ENCODE results near the gene ANXA1.

- TF ChIP-seq CTCF (IDR thresholded peaks at IDR 0.05; ENCODE audit: low read depth, low read length), result no peak
- TF ChIP-seq MAX (IDR thresholded peaks at IDR 0.05; ENCODE audit: low read depth, low read length), result no peak
- no peak for TF ChIP-seq POLR2A (IDR thresholded peaks at IDR 0.05; ENCODE audit: extremely low read depth, insufficient read length)
Measured at GRCh38 chr9:73178044-73178443, 26.4 kb downstream of the ANXA1 start.
